HG03565 (cell line): Measurements from ENCODE around the gene ITIH4.

ENCODE experiments used
- ATAC-seq: cut with Tn5 transposase; IDR thresholded peaks from one replicate; pipeline ENCODE4 v1.9.1; 2021; ENCODE audit warnings: mild to moderate bottlenecking, moderate library complexity; ENCODE audit not compliant: unreplicated experiment

The ITIH4 gene

DNA sequence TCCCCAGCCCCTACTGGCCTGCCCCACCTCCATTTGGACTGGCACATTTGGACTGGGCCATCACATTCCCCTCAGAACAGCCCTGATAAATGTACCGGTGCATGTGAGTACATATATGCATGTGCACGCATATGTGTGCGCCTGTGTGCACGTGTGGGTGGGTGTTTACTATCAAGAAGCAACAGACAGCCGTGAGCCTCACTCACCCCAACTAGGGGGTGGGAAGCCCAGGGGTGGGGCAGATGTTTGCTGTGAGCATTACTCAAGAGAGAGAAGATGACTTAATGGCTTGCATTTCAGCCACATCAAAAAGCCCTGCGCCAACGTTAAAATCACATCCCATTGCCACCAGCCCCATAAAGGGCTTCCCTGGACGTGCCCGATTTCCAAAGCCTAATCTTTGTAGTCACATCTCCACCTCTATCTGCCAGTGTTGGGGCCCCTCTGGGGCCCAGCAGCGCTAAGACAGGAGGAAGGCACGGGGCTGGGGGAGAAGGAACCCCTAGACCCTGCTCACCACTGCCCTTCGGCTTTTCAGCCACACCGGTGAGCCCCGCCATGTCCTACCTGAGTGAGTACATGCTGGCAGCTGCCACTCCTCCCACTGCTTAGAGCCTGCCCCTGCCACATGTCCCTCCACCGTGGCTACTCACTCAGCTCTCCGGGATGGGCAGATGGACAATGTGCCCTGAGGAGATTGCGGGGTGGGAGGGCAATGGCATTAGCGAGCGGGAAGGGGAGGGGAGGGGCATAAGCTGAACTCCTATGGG lies 25.0 kb downstream of the ITIH4 start:
- ATAC-seq: no peak

DNA sequence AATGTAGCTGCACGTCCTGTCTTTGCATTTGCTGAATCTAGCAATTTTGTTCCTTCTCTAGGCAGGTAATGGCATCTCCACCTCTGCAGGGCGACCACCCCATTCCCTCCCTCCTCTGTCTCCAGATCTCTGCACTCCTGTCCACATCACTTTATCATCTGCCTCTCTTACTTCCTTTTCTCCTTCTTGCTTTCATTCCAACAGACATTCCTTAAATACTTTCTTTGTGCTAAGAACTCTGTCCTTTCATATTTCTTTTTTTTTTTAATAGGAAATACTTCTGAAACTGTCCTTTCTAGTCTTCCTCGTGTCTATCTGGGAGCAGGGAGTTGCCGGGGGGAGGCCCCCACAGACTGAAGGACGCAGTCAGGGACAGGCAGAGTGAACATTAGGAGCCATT lies 28.6 kb downstream of the ITIH4 start:
- ATAC-seq: no peak

DNA sequence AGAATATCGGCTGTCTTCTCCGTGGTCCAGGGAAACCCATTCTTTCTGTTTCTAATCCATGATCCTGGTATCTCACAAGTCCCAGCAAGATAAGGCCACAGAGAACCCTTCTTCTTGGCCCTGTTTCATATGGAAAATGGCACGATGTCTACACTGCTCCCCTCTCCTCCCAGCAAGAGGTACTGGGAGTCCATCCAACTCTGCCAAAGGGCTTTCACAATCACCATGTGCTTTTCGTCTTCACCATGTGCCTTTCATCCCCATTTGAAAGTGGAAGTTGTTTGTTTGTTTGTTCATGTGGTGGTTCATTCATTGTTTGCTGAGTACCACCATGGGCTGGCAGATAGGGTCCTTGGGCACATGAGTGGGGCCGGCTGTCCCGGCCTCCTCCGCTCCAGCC lies 30.4 kb downstream of the ITIH4 start:
- no peak for ATAC-seq

GRCh38 chr3:52798978-52799476 lies 31.4 kb downstream of the ITIH4 start:
- ATAC-seq: no peak

DNA sequence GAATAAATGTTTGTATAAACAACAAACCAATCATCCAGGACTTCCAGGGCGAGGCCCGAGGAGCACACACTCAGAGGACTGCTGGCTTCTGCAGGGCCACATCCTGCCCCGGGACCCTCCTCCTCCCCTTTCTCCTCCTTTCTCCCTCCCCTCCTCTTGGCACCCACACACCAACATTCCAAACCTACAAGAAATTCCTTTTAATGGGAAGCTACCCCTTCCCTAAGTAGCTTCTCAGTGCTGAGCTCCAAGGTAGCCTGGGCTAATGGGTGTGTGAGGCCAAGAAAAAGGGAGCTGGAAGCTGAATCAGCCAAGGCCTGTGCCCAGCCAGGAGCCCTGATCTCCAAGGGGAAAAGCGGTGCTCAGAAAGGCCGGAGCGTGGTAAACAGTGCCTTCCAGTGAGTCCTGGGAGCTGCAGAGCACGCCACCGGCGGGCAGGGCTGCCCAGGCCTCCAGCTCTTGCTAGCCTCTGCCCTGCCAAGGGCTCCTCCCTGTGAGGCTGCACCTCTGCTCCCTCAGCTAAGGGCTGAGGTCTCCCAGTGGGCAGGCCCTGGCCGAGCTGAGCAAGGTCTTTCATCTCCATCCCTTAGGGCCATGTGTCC lies 32.0 kb downstream of the ITIH4 start:
- no peak for ATAC-seq

DNA sequence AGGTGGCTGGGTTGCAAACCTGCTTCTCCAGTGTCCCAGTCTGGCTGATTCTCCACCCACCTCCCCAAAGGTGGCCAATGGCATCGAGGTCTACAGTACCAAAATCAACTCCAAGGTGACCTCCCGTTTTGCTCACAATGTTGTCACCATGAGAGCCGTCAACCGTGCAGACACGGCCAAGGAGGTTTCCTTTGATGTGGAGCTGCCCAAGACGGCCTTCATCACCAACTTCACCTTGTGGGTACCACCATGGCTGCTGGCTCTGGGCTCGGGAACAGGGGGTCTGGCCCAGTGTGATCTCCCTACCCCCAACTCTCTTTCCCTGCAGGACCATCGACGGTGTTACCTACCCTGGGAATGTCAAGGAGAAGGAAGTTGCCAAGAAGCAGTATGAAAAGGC lies 34.1 kb downstream of the ITIH4 start:
- ATAC-seq: no peak

DNA sequence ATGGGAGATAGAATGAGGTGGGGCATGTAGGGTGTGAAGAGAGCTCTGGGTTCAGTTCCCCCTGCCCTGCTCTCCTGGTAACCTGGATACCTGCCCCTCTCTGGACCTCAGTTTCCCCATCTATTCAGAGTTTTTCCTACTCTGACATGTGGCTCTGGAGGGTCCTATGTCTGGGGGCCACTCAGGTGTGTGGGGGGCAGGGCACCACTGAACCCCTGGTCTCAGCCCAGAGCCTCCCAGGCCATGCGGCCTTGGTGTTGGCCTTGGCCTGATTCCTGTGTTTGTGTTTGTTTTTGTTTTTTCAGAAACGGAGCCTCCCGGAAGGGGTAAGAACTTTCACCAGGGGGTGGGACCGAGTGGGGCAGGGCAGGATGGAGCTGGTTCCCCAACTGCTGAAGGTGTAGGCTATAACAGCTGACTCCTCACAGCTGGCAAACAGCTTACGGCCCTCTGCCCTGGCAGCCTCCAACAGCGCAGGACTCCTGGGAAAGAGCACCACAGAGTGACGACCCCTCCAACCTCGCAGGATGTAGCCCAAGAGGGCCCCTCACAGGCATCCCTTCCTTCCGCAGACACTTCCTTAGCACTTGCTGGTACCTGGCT lies 35.1 kb downstream of the ITIH4 start:
- ATAC-seq: no peak

DNA sequence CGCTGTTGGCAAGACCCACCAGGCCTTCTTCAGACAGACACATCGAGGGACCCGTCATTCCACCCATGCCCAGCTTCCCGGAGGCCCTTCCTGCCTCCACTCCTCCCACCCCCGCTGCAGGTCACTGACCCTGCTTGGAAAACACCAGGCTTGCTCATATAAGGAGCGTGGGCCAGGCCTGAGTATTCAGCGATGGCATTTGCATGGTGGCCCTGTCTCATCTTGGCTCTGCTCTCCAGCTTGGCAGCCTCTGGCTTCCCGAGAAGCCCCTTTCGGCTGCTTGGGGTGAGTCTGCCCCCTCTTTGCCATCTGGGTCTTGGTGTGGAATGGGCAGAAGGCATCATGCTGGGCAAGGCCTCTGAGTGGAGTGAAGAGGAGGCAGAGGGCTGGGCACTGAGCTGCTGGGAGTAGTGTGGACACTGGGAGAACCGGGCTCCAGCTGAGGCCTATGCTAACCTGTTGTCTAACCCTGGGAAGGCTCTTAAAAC lies 35.8 kb downstream of the ITIH4 start, which contains the start of gene ITIH3:
Gene ITIH3, plus strand, starts transcription at position 185 of the 488 bp plus-strand sequence. Its CDS starts 8 bp downstream, at position 193.
- ATAC-seq: no peak

- no peak for ATAC-seq
Measured at GRCh38 chr3:52793702-52794611, 36.5 kb downstream of the ITIH4 start.

GRCh38 chr3:52792961-52793695 lies 37.3 kb downstream of the ITIH4 start:
- ATAC-seq: no peak

DNA sequence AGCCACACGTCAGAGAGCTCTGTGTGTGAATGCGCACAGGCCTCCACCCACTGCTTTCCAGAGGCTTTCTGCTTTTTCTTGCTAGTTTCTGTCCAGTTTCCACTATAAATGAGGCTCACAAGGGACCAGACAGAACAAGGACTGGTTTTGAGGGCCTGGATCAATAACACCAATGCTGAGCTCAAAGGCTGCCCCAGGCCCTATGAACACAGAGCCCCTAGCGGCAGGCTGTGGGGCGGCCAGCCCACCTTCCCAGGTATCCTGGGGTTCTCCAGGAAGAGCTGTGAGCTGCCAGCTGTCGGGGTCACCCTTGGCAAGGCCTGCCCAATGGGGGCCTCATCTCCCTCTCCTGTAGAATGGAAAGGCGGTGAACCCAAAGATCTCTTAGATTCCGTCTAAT lies 38.1 kb downstream of the ITIH4 start:
- ATAC-seq: no peak

- no peak for ATAC-seq
Measured at GRCh38 chr3:52791928-52792327, 38.5 kb downstream of the ITIH4 start.

DNA sequence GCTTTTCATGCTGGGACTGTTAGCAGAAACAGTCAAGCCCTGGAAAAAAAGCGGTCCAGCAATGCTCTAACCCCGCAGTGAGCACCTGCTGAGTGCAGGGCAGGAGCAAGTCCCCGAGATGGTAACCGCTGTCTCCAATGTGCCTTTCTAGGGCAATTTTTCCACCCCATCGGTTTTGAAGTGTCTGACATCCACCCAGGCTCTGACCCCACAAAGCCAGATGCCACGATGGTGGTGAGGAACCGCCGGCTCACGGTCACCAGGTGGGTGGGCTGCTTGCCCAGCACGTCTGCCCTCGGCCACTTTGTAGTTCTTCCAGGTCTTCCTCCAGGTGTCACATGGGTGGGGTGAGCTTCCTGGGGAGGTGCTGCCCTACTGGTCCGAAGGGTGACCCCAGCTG lies 39.1 kb downstream of the ITIH4 start:
- no peak for ATAC-seq

DNA sequence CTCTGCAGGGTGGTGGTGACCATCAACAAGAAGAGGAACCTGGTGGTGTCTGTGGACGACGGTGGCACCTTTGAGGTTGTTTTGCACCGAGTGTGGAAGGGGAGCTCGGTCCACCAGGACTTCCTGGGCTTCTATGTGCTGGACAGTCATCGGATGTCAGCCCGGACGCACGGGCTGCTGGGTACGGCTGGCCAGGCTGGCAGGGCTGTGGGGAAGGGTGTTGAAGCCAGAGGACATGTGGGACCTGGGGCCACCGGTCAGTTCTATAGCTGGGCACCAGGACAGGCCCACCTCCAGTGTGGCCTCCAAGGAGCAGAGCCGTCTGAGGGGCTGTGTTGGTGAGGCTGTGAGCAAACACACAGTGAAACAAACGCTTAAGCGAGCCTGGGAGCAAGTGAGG lies 39.7 kb downstream of the ITIH4 start:
- no peak for ATAC-seq

- no peak for ATAC-seq
Measured at GRCh38 chr3:52790337-52790736, 40.1 kb downstream of the ITIH4 start.

DNA sequence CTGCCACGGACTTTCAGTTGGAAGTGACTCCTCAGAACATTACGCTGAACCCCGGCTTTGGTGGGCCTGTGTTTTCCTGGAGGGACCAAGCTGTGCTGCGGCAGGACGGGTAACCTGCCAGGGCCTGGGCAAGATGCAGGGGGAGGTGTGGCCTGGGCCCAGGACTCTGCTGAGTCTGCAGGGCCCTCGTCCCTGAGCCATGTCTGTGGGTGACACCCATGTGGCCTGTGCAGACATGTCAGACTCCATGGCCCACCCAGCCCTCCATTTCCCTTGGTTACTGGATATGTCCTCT lies 40.8 kb downstream of the ITIH4 start:
- ATAC-seq: no peak

- ATAC-seq: no peak
Measured at GRCh38 chr3:52788890-52789745, 41.4 kb downstream of the ITIH4 start.

GRCh38 chr3:52787672-52788625 lies 42.5 kb downstream of the ITIH4 start:
- ATAC-seq: no peak
